DMS 273 treated with DMSO at 0.1 percent for 48 hours (cell line): ENCODE results near the gene AMDHD1.

Experiments used
- DNase-seq: peaks from one replicate; lab custom pipeline; 2025; lab: John Stamatoyannopoulos, UW

AMDHD1 gene

DNA sequence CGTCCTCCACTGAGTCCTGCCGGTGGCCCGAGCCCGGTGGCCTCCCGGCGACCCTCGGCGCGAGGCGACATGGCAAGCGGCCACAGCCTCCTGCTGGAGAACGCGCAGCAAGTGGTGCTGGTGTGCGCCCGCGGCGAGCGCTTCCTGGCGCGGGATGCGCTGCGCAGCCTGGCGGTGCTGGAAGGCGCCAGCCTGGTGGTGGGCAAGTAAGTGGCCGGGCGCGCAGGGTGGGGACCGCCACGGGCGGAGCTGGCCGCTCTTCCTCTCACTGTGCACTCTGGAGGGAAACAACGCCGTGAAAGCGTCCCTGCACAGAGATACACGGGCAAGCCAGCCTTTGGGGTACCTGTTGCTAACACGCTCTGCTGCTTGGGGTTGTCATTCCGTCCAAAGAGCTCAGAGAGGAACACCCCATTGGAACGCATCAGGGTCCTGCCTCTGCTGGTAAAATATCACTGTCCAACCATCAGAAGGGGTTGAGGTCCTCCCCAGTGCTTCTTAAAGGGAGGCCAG, at the start of gene AMDHD1:
Gene AMDHD1 (plus strand): TSS at position 2 of the 513 bp plus-strand sequence. CDS start 68 bp downstream, at position 70.
- no peak for DNase-seq

- DNase-seq = no peak
Measured at GRCh38 chr12:95896846-95897245, 46.3 kb upstream of the AMDHD1 start.

DNA sequence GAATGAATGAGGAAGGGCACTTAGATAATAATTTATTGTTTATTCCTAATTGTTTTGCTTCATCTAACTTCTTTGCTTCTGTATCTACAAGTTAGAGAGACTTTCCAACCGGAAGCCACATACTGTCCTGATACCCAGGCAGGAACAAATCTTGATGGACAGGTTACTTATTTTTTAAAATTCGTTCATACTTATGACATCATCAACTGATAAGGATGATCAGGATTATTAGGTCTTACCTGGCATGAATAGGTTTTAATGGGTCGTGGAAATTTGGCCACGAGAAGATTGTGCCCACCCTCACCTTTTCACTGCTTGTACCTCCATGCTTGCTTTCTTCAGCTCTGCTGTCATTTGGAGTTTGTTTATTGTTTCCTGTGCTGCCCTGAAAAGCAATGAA, 45.0 kb upstream of the AMDHD1 start:
- DNase-seq = no peak

GRCh38 chr12:95908573-95908972, 34.6 kb upstream of the AMDHD1 start:
- DNase-seq = no peak

DNA sequence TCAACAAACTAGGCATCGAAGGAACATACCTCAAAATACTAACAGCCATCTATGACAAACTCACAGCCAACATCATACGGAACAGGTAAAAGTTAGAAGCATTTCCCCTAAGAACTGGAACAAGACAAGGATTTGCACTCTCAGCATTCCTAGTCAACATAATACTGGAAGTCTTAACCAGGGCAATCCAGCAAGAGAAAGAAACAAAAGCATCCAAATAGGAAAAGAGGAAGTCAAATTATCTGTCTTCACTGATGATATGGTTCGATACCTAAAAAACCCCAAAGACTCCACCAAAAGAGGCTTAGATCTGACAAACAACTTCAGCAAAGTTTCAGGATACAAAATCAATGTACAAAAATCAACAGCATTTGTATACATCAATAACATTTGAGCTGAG, 33.3 kb upstream of the AMDHD1 start:
- DNase-seq = no peak

DNA sequence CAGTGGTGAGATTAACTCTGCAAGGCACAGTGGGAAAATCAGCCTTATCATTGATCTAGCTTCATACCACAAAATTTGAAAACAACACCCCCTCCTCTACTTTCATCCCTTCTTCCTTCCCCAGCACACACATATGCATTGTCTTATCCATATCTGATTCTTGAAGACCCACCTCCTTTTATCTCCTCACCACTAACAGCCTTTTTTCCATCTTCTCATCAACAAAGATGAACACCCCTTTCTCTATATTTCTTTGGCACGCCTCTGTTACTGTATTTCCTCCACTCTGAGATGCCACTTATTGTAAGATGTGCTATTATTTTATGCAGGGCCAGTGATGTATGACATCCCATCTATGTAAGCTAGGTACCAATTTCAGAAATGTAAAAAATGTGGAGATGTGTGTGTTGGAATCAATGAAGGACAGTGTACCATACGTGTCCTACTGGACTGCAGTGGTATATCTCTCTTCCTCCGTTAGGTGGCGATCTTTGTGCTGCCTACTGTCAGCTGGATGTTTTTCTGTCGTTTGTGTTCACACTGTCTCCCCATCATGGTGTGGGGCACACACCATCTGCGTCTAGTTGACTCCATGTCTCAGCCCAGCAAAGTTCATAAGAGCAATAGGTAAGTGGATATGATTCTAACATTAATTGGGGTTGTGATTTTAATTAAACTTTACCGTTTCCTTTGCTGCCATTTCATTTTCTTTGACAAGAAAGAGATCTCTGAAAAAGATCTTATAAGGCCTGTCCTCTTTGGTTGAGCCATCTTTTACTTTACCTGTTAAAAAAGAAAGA, 24.7 kb upstream of the AMDHD1 start:
- no peak for DNase-seq

- DNase-seq = no peak
Measured at GRCh38 chr12:95919110-95919509, 24.0 kb upstream of the AMDHD1 start.

- no peak for DNase-seq
Measured at GRCh38 chr12:95922231-95922630, 20.9 kb upstream of the AMDHD1 start.

- no peak for DNase-seq
Measured at GRCh38 chr12:95940514-95940913, 2.6 kb upstream of the AMDHD1 start.

GRCh38 chr12:95942101-95942523, 1.0 kb upstream of the AMDHD1 start:
- DNase-seq = no peak

GRCh38 chr12:95942524-95943329, 404 bp upstream of the AMDHD1 start, which contains the start of gene CCDC38:
TSS of gene CCDC38 (minus strand) at chr12:95942614. CDS start at chr12:95936509, 6,105 bp downstream.
- DNase-seq = peak; percentile 40

- no peak for DNase-seq
Measured at GRCh38 chr12:95944108-95944704, 1.1 kb downstream of the AMDHD1 start.

GRCh38 chr12:95949477-95950206, 6.5 kb downstream of the AMDHD1 start:
- DNase-seq = no peak

GRCh38 chr12:95951515-95951914, 8.4 kb downstream of the AMDHD1 start:
- DNase-seq = no peak

- no peak for DNase-seq
Measured at GRCh38 chr12:95953000-95953399, 9.9 kb downstream of the AMDHD1 start.

GRCh38 chr12:95955549-95956159, 12.5 kb downstream of the AMDHD1 start:
- DNase-seq = no peak

DNA sequence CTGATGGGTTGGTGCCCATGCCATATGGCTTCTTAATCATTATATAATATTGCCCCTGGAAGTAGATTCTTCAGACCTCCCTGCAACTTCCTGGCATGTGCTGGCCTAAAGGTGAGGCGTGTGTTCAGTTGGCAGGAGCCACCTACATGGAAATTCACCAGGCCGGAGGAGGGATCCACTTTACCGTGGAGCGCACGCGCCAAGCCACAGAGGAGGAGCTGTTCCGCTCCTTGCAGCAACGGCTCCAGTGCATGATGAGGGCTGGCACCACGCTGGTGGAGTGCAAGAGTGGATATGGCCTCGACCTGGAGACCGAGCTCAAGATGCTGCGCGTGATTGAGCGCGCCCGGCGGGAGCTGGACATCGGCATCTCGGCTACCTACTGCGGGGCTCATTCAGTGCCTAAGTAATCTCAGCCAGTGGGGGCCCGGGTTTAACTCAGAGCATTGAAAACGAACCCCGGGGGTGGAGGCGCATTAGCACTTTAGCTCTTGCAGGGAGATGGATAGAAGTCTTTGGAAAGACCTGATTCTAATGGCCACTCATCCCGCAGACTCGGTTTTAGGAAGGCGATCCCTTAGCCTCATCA, 13.5 kb downstream of the AMDHD1 start:
- no peak for DNase-seq

GRCh38 chr12:95959107-95959506, 16.0 kb downstream of the AMDHD1 start:
- DNase-seq = peak; percentile 20

- DNase-seq = no peak
Measured at GRCh38 chr12:95960241-95960640, 17.1 kb downstream of the AMDHD1 start.

DNA sequence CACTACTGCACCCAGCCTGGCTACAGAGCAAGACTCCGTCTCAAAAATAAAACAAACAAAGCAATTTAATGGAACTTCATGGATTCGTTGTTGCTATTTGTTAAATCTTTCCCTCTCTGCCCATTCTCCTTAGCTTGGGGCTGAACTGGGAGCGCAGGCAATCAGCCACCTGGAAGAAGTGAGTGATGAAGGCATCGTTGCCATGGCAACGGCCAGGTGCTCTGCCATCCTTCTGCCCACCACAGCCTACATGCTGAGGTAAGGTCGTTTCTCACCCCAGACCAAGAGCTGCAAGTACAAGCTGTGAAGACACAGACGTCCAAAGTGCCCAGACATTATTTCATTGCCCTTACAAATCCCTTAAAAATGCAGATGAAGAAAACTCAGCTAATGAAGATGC, 19.1 kb downstream of the AMDHD1 start:
- DNase-seq = no peak

- no peak for DNase-seq
Measured at GRCh38 chr12:95963096-95963495, 20.0 kb downstream of the AMDHD1 start.
